GM03348 (cell line): ENCODE results near the gene TEX12.

Experiments
- DNase-seq: peaks from one replicate; pipeline ENCODE4 v3.0.0; 2012; ENCODE audit warnings: low spot score

TEX12 gene

DNA sequence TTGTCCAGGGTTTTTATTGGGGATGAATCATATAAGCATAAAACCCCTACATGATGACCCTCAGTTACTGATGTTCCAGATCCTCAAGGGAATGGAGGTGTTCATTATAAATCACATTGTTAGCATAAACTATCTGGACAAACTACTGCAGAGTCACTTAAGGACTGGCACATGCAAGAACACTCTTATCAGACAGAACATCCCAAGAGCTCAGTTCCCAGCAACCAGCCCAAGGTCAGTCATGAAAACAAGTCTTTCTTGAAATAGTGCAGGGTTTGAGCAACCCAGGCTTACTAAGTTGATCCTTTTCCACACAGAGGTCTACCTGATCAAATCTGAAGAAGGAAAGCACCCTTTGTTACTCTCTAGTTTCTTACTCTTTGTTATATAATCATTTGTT, 45.5 kb downstream of the TEX12 start:
- no peak for DNase-seq

DNA sequence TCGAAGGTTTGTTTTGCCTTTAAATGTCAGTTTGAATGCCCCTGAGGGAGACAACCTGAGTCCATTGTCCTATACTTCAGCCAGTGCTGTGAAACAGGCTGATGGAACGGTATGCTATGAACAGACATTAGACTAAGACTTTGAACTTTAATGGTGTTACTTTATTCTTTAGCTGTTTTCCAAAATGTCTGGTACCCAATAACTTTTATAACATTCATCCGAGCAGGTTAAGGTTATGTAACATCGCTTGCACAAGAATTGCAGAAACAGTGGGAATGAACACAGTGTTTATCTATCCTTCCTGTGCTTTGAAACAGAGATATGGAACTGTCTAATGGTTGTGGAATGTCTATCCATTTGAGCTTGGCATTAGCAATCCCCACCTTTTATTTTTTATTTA, 46.6 kb downstream of the TEX12 start:
- no peak for DNase-seq

DNA sequence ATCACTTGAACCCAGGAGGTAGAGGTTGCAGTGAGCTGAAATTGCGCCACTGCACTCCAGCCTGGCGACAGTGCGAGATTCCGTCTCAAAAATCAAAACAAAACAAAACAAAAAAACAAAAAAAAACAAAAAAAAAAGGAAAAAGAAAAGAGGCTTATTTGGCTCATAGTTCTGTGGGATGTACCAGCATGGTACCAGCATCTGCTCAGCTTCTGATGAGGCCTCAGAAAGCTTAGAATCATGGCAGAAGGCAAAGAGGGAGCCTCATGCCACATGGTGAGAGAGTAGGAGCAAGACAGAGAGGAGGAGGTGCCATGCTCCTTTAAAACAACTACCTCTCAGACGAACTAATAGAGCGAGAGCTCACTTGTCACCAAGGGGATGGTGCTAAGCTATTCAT, 48.4 kb downstream of the TEX12 start:
- no peak for DNase-seq

DNA sequence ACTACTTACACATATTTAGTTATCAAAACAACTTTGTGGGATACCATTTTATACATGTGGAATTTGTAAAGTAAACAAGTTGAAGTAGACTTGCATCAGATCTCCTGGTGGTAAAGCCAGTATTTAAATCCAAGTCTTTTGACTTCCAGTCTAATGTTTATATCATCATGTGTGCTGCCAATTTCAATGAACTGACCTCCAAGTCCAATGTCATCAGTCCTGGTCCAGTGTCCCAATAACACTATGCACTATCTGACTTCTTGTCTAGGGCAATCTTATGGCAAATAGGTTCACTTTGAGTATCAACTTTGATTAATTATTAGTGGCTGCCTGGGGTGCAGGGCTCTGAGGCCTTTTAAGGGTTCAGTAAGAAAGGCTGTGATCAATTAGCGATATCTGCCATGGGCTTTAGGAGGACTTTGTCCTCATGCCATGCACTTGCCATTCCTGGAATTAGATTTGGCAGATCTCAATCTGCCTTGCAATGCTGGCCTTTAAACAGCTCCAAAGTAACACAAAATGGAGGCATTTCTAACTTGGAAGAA, 49.5 kb downstream of the TEX12 start:
- DNase-seq = no peak

DNA sequence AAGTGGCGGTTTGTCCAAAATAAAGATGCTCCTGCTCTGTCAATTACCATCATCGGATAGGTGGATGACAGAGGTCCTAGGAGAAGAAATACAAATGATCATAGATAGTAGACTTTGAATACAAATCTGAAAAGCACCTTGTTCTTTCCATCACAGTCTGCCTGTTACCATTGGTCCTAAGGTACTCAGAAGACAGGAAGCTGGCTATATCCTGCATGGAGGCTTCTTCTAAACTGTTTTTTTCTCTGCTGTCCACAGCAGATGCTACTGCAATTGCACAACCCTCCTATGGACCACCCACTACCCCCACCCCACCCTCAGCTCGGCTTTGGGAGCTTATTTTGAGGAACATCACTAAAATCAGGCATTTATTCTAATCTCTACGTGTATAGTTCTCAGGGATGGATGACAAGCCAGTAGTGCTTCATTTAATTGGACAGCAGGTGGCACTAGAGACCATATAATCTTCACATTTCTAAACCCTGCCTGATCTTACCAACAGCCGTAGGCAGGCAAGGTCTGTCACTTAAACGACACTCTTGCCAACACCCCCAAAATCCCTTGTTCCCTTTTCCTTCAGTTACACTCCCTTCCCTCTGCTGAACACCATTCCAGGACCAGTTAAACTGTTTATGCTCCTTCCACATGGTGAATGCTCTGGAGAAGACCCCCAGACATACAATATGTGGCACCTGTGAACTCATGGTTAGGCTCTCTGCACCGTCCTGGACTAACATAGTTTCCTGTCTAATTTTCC, 52.5 kb downstream of the TEX12 start:
- peak; percentile 77 for DNase-seq

DNA sequence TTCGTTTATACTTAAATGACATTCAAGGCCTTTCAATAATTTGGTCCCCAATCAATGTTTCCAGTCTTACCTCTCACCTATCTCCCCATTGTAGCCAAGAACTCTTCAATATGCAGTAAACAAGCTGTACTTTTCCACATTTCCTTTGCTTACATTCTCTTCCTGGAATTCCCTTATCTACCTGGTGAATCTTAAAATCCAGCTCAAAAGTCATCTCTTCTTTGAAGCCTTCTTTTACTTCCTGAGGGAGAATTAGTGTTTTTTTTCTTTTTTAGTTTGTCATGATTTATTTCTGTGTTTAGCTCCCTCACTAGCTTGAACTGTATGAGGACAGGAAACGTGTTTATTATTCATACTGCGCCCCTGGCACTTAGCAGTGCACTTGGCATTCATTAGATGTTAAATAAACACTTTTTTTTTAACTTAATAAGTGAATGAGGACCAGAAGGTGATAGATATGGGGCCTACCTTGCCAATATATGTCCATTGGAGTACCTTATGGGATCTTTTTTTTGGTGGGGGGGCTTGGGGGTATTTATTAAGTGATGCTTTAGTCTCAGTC, 54.2 kb downstream of the TEX12 start:
- no peak for DNase-seq
